Colonic mucosa (tissue), 4 donors: ENCODE measurements around the gene ALX1. TPM values are rescaled to one million over a fixed set of nuclear protein-coding genes. Genes with fewer than 3 reads are reported as not detected.

ENCODE experiments used
- DNase-seq: peaks from one replicate; pipeline ENCODE4 v3.0.0-alpha.2; 2020
- H3K27ac ChIP-seq: fragments of 200-600 bp; one replicate; pipeline ENCODE4 v1.8.0; 2021
- H3K27me3 ChIP-seq: fragments of 200-600 bp; one replicate; pipeline ENCODE4 v1.8.0; 2021
- H3K36me3 ChIP-seq: fragments of 200-600 bp; one replicate; pipeline ENCODE4 v1.8.0; 2021
- H3K4me1 ChIP-seq: fragments of 200-600 bp; one replicate; pipeline ENCODE4 v1.8.0; 2021; ENCODE audit warnings: mild to moderate bottlenecking
- H3K4me3 ChIP-seq: fragments of 200-600 bp; one replicate; pipeline ENCODE4 v1.8.0; 2021
- H3K9ac ChIP-seq, 2 donors: one replicate each; pipeline ENCODE4 v1.7.0; 2013; ENCODE audit warnings: control low read depth in 2 of 2, low read depth in 2 of 2, low read length in 2 of 2
- H3K9me3 ChIP-seq: fragments of 200-600 bp; one replicate; pipeline ENCODE4 v1.8.0; 2021
- CTCF ChIP-seq: fragments of 200-600 bp; IDR thresholded peaks from one replicate; pipeline ENCODE4 v1.8.0; 2022; ENCODE audit warnings: antibody characterized with exemption, mild to moderate bottlenecking
- intact Hi-C: fragments of 100-400 bp; cut with DNase I; formaldehyde crosslinking; loops from one replicate; pipeline ENCODE4 v1.14.1; 2022
- total RNA-seq, 2 donors: library from RNA; stranded (reverse); fragmentation: NEBNext Ultra II Directional in 1 of 2; extraction: Animal tissue kit (Norgen Biotek cat#: 25700) in 1 of 2; gene quantifications; one replicate each; pipeline ENCODE4 v1.2.1, GENCODE V29; 2021
- donor health status: healthy.
- donor health status: DM: no; HTN: no; CAD: no.
- donor health status: DM: no; HTN: no; CAD: no.

The ALX1 gene
- total RNA-seq, 2 donors from 2014 or later: not detected

- Histone ChIP-seq H3K4me3 (no peak overlapping the region), H3K4me1 (no peaks in the 10 kb centered on the region), H3K27ac (no peak overlapping the region), H3K27me3 (no peaks in the 10 kb centered on the region), H3K9ac (no peak overlapping the region), H3K9me3 (no peaks in the 10 kb centered on the region), H3K36me3 (no peaks in the 10 kb centered on the region)
- intact Hi-C loops: no loop called here
- TF ChIP-seq CTCF: no peak
- no peak for DNase-seq
Observed at GRCh38 chr12:85260447-85260846, 19.6 kb upstream of the ALX1 start.

- H3K36me3 ChIP-seq: no peaks in the 10 kb centered on the region
- no peaks in the 10 kb centered on the region for H3K4me1 ChIP-seq
- no peaks in the 10 kb centered on the region for H3K9me3 ChIP-seq
- no peaks in the 10 kb centered on the region for H3K27me3 ChIP-seq
- TF ChIP-seq CTCF: no peak
- no peak for DNase-seq
- H3K27ac ChIP-seq: no peak overlapping the region
- no peak overlapping the region for H3K4me3 ChIP-seq
- intact Hi-C loops: no loop called here
- H3K9ac ChIP-seq: no peak overlapping the region
Observed at GRCh38 chr12:85260896-85261295, 19.1 kb upstream of the ALX1 start.

GRCh38 chr12:85266356-85266755 is 13.7 kb upstream of the ALX1 start:
- H3K4me3 ChIP-seq: no peak overlapping the region
- intact Hi-C loops: no loop called here
- no peak overlapping the region for H3K9ac ChIP-seq
- no peaks in the 10 kb centered on the region for H3K4me1 ChIP-seq
- DNase-seq: no peak
- no peaks in the 10 kb centered on the region for H3K27me3 ChIP-seq
- H3K27ac ChIP-seq: no peak overlapping the region
- no peak for TF ChIP-seq CTCF
- H3K9me3 ChIP-seq: no peaks in the 10 kb centered on the region
- H3K36me3 ChIP-seq: no peaks in the 10 kb centered on the region

GRCh38 chr12:85273381-85274314 is 6.4 kb upstream of the ALX1 start:
- Histone ChIP-seq H3K4me1 (no peaks in the 10 kb centered on the region), H3K9ac (no peak overlapping the region), H3K27me3 (peaks cover 37% of the 10 kb centered on the region), H3K27ac (no peak overlapping the region), H3K36me3 (no peaks in the 10 kb centered on the region), H3K4me3 (no peak overlapping the region), H3K9me3 (no peaks in the 10 kb centered on the region)
- TF ChIP-seq CTCF: no peak
- no peak for DNase-seq
- intact Hi-C loops: no loop called here

GRCh38 chr12:85274315-85274651 is 5.7 kb upstream of the ALX1 start:
- H3K9me3 ChIP-seq: no peaks in the 10 kb centered on the region
- no peak overlapping the region for H3K9ac ChIP-seq
- no peak for DNase-seq
- no peak overlapping the region for H3K4me3 ChIP-seq
- no peak for TF ChIP-seq CTCF
- no peaks in the 10 kb centered on the region for H3K4me1 ChIP-seq
- peaks cover 43% of the 10 kb centered on the region for H3K27me3 ChIP-seq
- H3K27ac ChIP-seq: no peak overlapping the region
- no peaks in the 10 kb centered on the region for H3K36me3 ChIP-seq
- intact Hi-C loops: no loop called here
